Measurements from ENCODE around the gene JADE1.

The JADE1 gene

GRCh38 chr4:128846063-128846462 is 36.6 kb downstream of the JADE1 start:
- DNase-seq = no peak

- DNase-seq = no peak
Measured at GRCh38 chr4:128847082-128847724, 37.7 kb downstream of the JADE1 start.

- DNase-seq = no peak
Measured at GRCh38 chr4:128848461-128848860, 39.0 kb downstream of the JADE1 start.

- no peak for DNase-seq
Measured at GRCh38 chr4:128850252-128850651, 40.8 kb downstream of the JADE1 start.

- DNase-seq = no peak
Measured at GRCh38 chr4:128853741-128854140, 44.2 kb downstream of the JADE1 start.

GRCh38 chr4:128854433-128854832 is 44.9 kb downstream of the JADE1 start:
- DNase-seq = no peak

- DNase-seq = no peak
Measured at GRCh38 chr4:128855621-128856020, 46.1 kb downstream of the JADE1 start.

GRCh38 chr4:128856246-128856645 is 46.7 kb downstream of the JADE1 start:
- DNase-seq = no peak

- no peak for DNase-seq
Measured at GRCh38 chr4:128858879-128859671, 49.6 kb downstream of the JADE1 start.

GRCh38 chr4:128859887-128860677 is 50.6 kb downstream of the JADE1 start:
- no peak for DNase-seq

GRCh38 chr4:128861856-128862518 is 52.5 kb downstream of the JADE1 start:
- DNase-seq = no peak

- no peak for DNase-seq
Measured at GRCh38 chr4:128862608-128863311, 53.3 kb downstream of the JADE1 start.

- peak; percentile 42 for DNase-seq
Measured at GRCh38 chr4:128863312-128864075, 54.0 kb downstream of the JADE1 start.

GRCh38 chr4:128865132-128865531 is 55.6 kb downstream of the JADE1 start:
- DNase-seq = no peak

- DNase-seq = no peak
Measured at GRCh38 chr4:128866269-128866668, 56.8 kb downstream of the JADE1 start.

- no peak for DNase-seq
Measured at GRCh38 chr4:128866691-128867090, 57.2 kb downstream of the JADE1 start.

- DNase-seq = no peak
Measured at GRCh38 chr4:128868758-128869157, 59.3 kb downstream of the JADE1 start.

GRCh38 chr4:128869776-128870509 is 60.4 kb downstream of the JADE1 start:
- DNase-seq = no peak

- DNase-seq = no peak
Measured at GRCh38 chr4:128871948-128872347, 62.4 kb downstream of the JADE1 start.

GRCh38 chr4:128876200-128876599 is 66.7 kb downstream of the JADE1 start:
- no peak for DNase-seq

GRCh38 chr4:128877934-128878333 is 68.4 kb downstream of the JADE1 start:
- DNase-seq = no peak

Data from kidney glomerular epithelial cell (primary cell).